HG02623 (cell line): ENCODE measurements around the gene ZNF768.
"Not testable (repeated sequence)": the region's sequence is repeated elsewhere in the genome, so short reads cannot be mapped to it uniquely, and the experiment has no call there.

Experiments
- ATAC-seq: cut with Tn5 transposase; IDR thresholded peaks from one replicate; pipeline ENCODE4 v1.9.1; 2021; ENCODE audit warnings: moderate library complexity; ENCODE audit not compliant: unreplicated experiment

The ZNF768 gene

GRCh38 chr16:30511509-30511908, 14.9 kb downstream of the ZNF768 start:
- ATAC-seq, result no peak

DNA sequence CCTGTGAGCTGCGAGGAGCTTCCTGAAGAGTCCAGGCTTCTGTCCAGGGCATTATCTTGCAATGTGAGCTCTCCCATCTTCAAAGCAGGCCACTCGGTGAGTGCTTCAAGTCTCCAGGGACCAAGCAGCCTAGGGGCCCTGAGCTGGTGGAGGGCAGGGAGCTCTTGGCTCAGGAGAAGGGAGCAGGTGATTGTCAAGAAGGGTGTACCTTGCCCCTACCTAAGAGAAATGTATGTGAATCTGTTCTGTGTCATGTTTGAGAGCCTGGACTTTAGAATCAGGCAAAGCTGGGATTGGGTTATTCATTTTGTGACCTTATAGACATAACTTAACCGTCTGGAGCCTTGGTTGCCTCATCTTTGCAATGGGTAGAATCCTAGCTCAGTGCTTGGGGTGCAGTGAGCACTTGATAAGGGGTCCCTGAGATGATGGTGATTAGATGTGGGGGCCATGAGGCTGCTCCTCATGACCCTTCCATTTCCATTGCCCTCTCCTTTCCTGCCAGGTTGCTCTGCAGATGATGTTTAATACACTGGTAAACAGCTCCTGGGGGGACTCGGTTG, 15.9 kb downstream of the ZNF768 start:
- no peak for ATAC-seq

GRCh38 chr16:30509081-30509765, 17.1 kb downstream of the ZNF768 start:
- no peak for ATAC-seq

- no peak for ATAC-seq
These were observed 22.7 kb downstream of the ZNF768 start for GRCh38 chr16:30503403-30504296.

- ATAC-seq, result no peak
These were observed 27.1 kb downstream of the ZNF768 start for GRCh38 chr16:30499284-30499683.

- ATAC-seq, result no peak
These were observed 31.7 kb downstream of the ZNF768 start for GRCh38 chr16:30494709-30495108.

DNA sequence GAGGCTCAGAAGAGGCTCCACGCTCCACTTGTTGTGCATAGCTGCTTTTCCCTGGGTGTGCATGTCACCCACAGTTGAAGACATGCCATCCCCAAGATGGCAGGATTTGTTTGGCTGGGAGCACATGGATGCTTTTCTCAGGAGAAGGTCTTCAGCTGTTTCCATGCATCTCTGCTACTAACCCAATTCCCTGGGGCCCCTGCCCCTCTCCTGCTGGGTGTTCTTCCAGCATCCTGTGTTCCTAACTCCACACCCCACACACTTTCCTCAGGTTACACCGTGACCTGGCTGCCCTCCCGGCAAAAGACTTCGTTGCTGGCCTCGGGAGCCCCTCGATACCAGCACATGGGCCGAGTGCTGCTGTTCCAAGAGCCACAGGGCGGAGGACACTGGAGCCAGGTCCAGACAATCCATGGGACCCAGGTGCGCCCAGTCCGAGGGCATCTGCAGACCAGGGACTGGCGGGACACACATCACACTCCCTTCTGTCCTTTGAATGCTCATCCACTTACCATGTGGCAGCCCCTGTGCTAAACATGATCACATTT, 32.4 kb downstream of the ZNF768 start:
- no peak for ATAC-seq

DNA sequence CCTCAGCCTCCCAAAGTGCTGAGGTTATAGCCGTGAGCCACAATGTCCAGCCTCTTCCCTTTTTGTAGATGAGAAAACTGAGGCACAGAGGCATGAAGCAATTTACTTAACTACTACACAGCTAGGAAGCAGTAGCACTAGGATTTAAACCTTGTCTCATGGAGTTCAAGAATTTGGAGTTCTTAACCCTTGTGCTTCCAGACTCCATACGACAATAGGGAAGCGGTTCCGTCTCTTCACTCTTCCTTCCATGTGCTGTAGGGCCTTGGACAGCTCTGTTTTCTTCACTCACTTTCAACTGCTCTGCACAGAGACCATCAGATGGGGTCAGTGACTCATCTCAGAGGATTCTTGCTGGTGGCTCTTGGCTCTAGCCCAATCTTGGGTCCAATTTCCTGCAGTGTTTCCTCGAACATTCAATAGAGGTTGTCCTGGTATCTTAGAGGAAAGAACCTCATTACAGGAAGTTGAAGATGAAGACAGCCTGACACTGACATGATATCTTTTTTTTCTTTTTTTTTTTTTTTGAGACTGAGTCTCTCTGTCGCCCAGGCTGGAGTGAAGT, 34.5 kb downstream of the ZNF768 start:
- no peak for ATAC-seq

DNA sequence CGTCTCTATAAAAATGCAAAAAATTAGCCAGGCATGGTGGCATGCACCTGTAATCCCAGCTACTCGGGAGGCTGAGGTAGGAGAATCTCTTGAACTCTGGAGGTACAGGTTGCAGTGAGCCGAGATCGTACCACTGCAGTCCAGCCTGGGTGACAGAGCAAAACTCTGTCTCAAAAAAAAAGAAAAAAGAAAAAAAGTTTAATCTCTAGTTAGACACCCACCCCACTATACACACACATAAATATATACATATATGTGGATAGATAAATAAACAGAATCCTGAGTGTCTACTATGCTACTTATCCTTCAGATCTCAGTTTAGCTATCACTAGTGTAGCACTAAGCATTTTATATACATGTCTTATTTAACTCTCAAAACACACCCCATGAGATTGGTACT, 35.1 kb downstream of the ZNF768 start:
- ATAC-seq, result no peak

DNA sequence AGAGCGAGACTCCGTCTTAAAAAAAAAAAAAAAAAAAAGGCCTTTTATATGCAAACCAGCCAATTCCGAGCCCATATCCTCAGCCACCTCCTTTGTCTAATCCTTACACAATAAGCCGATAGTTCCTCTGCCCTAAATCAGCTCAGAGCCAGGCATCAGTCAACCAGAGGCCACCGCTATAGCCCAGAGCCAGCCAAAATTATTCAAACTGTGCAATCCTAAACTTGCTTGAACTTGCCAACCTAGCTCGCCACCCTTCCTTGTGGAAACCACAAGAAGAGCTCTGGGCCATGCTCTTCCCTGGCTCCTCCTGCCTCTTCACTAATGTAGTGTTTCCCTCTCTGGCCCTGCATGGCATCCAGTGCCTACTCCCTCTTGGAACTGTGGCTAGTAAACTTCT, 36.2 kb downstream of the ZNF768 start:
- ATAC-seq, result no peak

DNA sequence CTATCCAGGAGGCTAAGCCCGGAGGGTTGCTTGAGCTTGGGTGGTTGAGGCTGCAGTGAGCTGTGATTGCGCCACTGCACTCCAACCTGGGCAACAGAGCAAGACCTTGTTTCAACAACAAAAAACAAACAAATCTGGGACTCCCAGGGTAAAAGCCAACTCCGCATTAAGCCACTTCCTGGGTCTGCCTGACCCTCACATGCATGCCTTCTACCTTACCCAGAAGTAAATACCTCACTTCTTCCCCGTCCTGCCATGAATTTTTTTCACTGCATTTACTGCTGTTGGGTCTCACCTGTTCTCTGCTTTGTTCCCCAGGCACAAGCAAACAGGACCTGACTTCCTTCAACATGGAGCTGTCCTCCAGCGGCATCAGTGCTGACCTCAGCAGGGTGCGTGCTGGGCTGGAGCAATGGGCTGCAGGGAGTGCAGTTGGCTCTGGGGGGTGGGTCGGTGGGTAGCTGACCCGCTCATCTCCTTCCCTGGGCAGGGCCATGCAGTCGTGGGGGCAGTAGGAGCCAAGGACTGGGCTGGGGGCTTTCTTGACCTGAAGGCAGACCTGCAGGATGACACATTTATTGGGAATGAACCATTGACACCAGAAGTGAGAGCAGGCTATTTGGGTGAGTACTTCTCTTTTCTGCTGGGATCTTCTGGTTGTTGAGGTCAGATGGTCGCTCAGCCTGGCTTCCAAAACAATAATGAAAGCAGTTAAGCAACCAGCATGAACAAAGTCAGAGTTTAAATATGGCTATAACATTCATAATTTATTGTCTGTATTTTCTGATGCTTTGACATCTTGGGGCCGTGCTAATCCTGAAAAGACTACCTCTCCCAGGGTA, 37.4 kb downstream of the ZNF768 start:
- no peak for ATAC-seq

DNA sequence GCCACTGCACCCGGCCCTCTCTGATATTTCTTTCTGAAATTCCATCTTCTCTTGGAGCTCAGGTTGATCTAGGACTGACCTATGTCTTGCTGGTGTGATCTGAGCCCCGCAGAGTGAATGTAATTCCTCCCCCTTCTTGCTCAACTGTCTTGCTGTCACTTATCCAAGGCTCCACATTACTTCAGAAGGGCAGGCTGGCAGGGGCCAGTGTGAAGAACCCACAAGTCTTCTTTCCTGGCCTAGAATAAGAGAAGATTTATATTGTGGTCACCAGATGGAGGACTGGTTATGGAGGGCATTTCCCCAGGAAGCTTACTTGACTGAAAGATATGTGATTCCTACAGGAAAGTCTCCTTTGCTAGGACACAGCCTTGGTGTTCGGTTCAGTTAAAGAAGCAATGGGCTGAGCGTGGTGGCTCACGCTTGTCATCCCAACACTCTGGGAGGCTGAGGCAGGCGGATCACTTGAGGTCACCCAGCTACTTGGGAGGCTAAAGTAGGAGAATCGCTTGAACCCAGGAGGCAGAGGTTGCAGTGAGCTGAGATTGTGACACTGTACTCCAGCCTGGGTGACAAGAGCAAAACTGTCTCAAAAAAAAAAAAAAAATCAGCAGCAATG, 40.4 kb downstream of the ZNF768 start:
- no peak for ATAC-seq

DNA sequence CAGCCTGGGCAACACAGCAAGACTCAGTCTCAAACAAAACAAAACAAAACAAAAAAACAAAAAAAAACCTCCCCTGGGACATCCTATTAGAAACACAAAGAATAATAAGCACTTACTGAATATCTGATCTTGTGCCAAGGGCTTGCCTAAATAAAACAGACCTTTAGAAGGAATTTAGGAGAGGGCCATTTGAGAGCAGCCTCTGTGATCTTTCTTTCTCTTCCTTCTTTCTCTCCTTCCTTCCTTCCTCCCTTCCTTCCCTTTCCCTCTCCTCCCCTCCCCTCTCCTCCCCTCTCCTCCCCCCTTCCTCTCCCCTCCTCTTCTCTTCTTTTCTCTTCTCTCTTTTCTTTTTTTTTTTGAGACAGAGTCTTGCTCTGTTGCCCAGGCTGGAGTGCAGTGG, 41.5 kb downstream of the ZNF768 start:
- ATAC-seq, result no peak

DNA sequence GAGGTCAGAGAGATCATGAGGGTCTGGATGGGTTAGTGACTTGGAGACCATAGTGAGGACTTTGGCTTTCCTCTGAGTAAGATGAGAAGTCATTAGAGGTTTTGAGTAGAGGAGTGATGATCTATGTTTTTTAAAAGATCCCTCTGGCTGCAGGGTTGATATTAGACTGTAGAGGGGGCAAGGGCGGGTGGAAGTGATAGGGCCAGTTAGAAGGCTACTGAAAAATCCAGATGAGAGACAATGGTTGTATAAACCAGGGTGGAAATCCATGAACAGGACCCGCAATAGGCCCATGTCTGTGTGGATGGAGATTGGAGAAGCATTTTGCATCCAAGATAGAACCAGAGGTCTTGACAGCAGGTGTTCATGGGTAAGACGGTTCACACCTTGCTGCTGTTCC, 44.0 kb downstream of the ZNF768 start:
- ATAC-seq, result no peak

GRCh38 chr16:30481381-30481780, 45.0 kb downstream of the ZNF768 start:
- no peak for ATAC-seq

DNA sequence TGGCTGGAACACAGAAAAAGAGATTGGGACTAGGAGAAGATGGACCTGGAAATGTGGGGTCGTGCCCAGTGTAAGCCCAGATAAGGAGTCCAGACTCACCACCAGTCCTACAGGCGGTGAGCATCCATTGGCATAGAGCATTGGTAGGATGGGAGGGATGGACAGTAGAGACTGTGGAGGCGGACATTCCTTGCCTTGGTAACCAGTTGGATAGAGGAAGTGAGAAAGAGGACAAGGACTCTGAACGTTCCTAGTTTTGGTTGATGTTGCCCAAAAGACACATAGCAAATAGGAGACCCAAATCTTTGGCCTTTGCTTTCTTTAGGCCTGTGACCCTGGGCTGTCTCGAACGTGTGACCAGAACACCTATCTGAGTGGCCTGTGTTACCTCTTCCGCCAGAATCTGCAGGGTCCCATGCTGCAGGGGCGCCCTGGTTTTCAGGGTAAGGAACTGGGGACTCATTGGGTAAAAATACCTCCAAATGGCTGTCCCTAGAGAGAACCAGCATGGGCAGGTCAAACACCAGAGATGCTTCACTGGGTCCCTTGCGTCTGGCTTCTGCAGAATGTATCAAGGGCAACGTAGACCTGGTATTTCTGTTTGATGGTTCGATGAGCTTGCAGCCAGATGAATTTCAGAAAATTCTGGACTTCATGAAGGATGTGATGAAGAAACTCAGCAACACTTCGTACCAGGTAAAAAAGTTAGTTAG, 47.4 kb downstream of the ZNF768 start:
- no peak for ATAC-seq

DNA sequence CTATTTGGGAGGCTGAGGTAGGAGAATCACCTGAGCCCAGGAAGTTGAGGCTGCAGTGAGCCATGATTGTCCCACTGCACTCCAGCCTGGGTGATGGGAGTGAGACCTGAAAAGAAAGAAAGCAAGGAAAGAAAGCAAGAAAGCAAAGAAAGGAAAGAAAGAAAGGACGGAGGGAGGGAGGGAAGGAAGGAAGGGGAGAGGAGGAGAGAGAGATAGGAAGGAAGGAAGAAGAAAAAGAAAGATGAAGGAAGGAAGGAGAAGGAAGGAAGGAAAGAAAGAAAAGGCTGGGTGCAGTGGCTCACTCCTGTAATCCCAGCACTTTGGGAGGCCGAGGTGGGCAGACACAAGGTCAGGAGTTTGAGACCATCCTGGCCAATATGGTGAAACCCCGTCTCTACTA, 48.6 kb downstream of the ZNF768 start:
- ATAC-seq, result not testable (repeated sequence)

- ATAC-seq, result no peak
These were observed 49.4 kb downstream of the ZNF768 start for GRCh38 chr16:30476991-30477390.

DNA sequence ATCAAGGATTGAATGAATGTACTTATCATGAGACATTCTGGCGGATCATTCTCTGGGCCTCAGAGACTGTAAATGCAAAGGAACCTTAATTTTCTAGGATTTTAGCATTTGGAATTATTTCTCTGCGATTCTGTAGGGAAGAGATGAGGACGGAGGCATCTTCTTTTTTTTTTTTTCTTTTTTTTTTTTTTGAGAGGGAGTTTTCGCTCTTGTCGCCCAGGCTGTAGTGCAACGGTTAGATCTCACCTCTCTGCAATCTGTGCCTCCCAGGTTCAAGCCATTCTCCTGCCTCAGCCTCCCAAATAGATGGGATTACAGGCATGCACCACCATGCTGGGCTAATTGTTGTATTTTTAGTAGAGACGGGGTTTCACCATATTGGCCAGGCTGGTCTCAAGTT, 51.7 kb downstream of the ZNF768 start:
- ATAC-seq, result no peak
